HG02970 (cell line): ENCODE data around the gene PLA2G3.
"Not testable (repeated sequence)": the region's sequence is repeated elsewhere in the genome, so short reads cannot be mapped to it uniquely, and the experiment has no call there.

Experiments used
- ATAC-seq: cut with Tn5 transposase; IDR thresholded peaks from one replicate; pipeline ENCODE4 v1.9.1; 2021; ENCODE audit warnings: mild to moderate bottlenecking, moderate library complexity, moderate number of reproducible peaks; ENCODE audit not compliant: unreplicated experiment, low FRiP score

The PLA2G3 gene

GRCh38 chr22:31125521-31126117, 14.7 kb downstream of the PLA2G3 start:
- ATAC-seq, result no peak

GRCh38 chr22:31124811-31125465, 15.4 kb downstream of the PLA2G3 start:
- ATAC-seq, result no peak

GRCh38 chr22:31124290-31124689, 16.0 kb downstream of the PLA2G3 start:
- ATAC-seq, result no peak

- no peak for ATAC-seq
Measured at GRCh38 chr22:31123292-31123602, 17.1 kb downstream of the PLA2G3 start.

GRCh38 chr22:31122532-31123291, 17.6 kb downstream of the PLA2G3 start, which contains the start of gene INPP5J:
TSS of gene INPP5J (plus strand) at chr22:31122966. CDS start at chr22:31123015, 49 bp downstream.
- no peak for ATAC-seq

GRCh38 chr22:31122196-31122531, 18.1 kb downstream of the PLA2G3 start:
- no peak for ATAC-seq

- no peak for ATAC-seq
Measured at GRCh38 chr22:31121403-31121802, 18.9 kb downstream of the PLA2G3 start.

- no peak for ATAC-seq
Measured at GRCh38 chr22:31120642-31121041, 19.7 kb downstream of the PLA2G3 start.

GRCh38 chr22:31120230-31120629, 20.1 kb downstream of the PLA2G3 start:
- ATAC-seq, result no peak

- no peak for ATAC-seq
Measured at GRCh38 chr22:31119026-31119717, 21.1 kb downstream of the PLA2G3 start.

GRCh38 chr22:31118046-31118820, 22.1 kb downstream of the PLA2G3 start:
- ATAC-seq, result no peak

GRCh38 chr22:31112547-31113091, 27.7 kb downstream of the PLA2G3 start:
- not testable (repeated sequence) for ATAC-seq

GRCh38 chr22:31107894-31108218, 32.5 kb downstream of the PLA2G3 start:
- ATAC-seq, result peak; percentile 21

GRCh38 chr22:31107178-31107893, 33.0 kb downstream of the PLA2G3 start, which contains the start of gene SELENOM:
TSS of gene SELENOM (minus strand) at chr22:31107568. CDS start at chr22:31107505, 63 bp downstream.
- ATAC-seq, result peak; percentile 82

GRCh38 chr22:31106731-31107177, 33.6 kb downstream of the PLA2G3 start:
- no peak for ATAC-seq

GRCh38 chr22:31106001-31106571, 34.2 kb downstream of the PLA2G3 start:
- ATAC-seq, result no peak

GRCh38 chr22:31105282-31105929, 34.9 kb downstream of the PLA2G3 start:
- no peak for ATAC-seq

GRCh38 chr22:31104869-31105268, 35.4 kb downstream of the PLA2G3 start:
- no peak for ATAC-seq
